NK-92 (cell line): ENCODE measurements around the gene MBTD1.
"Not testable (repeated sequence)": the region's sequence is repeated elsewhere in the genome, so short reads cannot be mapped to it uniquely, and the experiment has no call there.

Source experiments
- DNase-seq: peaks from one replicate; lab custom pipeline; 2025; ENCODE audit not compliant: unreplicated experiment; lab: John Stamatoyannopoulos, UW

The MBTD1 gene

GRCh38 chr17:51189628-51190027 lies 70.2 kb downstream of the MBTD1 start:
- DNase-seq, result no peak

DNA sequence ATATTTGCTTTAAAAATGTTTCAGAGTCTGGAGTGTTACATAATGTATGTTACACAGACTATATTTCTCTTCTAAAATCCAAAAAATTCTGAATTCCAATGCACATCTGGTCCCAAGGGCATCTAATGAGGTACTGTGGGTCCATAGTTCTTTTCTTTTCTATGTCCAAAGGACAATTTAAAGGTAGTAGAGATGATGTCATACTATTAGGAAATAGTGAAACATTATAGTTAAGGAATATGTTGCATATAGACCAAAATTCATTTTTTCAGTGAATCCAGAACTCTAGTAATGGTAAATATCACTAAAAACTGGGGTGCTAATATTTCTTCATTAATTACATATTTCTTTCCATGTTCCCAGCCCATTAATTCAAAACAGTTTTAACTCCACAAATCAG lies 70.7 kb downstream of the MBTD1 start:
- DNase-seq, result no peak

DNA sequence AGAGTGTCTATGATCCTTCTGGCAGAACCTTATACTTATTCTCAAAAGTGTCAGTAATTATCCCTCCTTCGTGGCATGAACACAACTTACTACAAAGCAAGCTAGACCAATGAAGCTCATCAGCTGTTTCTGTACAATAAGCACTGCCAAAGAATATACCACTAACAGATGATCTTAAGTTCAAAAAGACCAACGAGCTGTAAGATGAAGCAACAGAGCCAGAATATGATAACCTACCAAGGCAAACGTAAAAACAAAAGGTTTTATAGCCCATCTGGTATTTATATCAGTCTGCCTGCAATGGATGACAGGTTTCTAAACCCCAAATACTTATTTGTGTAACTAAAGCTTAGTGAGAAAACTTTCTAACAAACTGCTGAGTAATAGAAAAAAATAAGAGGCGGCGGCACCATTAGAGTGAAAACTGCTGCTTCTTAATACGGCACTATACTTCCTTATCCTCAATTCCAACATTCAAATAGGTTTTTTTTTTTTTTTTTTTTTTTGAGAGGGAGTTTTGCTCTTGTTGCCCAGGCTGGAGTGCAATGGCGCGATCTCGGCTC lies 71.5 kb downstream of the MBTD1 start:
- no peak for DNase-seq

GRCh38 chr17:51185763-51186332 lies 74.0 kb downstream of the MBTD1 start:
- no peak for DNase-seq

DNA sequence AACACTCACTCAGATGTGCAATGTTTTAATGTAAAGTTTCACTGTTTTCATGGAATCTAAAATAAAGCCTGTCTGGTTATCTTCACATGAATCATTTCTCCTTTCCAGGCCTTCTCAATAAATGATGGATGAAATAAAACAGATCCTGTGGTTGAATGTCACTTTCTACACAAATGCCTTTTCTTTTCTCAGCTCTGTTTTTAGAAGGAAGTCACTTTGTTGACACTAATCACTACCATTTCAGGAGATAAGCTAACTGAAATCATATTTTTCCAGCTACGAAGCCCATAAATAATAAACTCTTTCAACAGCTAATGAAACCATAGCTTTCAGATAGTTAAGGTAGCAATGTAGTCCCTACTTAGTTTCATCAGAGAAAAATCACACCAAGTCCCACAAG lies 75.7 kb downstream of the MBTD1 start:
- DNase-seq, result no peak

GRCh38 chr17:51180486-51180885 lies 79.4 kb downstream of the MBTD1 start:
- no peak for DNase-seq

DNA sequence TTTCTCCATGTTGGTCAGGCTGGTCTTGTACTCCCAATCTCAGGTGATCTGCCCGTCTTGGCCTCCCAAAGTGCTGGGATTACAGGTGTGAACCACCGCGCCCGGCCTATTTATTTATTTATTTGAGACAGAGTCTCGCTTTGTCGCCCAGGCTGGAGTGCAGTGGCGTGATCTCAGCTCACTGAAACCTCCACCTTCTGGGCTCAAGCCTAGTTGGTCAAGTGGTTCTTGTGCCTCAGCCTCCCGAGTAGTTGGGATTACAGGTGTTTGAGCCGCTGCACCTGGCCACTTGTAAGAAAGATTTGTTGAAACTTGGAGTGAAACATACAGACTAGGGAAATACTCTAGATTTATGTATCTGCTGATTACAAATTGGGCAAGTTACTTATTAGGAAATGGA lies 87.8 kb downstream of the MBTD1 start:
- DNase-seq, result not testable (repeated sequence)

- no peak for DNase-seq
These were observed 89.1 kb downstream of the MBTD1 start for GRCh38 chr17:51170736-51171135.

DNA sequence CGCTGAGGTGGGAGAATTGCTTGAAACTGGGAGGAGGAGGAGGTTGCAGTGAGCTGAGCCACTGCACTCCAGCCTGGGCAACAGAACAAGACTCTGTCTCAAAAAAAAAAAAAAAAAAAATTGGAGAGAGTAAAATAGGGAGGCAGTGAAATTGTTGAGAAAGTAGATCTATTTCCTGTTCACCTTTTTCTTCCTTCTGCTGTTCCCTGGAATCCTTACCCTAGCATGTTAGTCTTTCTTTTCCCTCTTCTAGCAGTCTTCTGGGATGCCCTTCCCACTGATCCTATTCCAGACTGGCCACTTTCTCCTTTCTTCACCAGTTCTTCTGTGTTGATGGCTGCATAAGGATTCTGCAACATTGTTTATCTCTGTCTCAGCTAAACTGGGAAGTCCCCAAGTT lies 90.5 kb downstream of the MBTD1 start:
- DNase-seq, result no peak

GRCh38 chr17:51166987-51167931 lies 92.6 kb downstream of the MBTD1 start:
- DNase-seq, result no peak

DNA sequence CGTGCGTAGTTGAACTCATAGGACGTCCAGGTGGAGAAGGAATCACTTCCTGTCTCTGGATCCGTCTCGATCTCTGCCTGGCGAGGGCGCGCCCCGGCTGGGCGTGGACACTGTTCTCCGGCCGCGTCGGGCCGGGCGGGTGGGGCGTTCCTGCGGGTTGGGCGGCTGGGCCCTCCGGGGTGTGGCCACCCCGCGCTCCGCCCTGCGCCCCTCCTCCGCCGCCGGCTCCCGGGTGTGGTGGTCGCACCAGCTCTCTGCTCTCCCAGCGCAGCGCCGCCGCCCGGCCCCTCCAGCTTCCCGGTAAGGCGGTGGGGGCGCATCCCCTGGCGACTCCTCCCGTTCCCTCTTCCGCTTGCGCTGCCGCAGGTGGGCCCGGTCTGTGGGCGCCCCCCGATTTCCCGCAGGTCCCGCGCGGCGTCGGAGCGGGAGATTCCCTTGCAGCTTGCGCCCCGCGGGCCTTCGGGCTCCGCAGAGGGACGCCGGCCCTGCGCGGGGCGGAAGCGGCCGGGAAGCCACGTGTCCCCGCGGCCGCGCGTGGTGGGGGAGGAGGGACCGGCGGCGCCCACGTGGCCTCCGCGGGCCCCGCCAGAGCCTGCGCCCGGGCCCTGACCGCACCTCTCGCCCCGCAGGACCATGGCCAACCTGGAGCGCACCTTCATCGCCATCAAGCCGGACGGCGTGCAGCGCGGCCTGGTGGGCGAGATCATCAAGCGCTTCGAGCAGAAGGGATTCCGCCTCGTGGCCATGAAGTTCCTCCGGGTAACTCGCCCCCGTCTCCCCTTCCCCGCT lies 93.5 kb downstream of the MBTD1 start, which contains the start of gene NME2:
Gene NME2, plus strand, starts transcription at position 214 of the 789 bp plus-strand sequence. Its CDS starts 420 bp downstream, at position 634.
- no peak for DNase-seq

DNA sequence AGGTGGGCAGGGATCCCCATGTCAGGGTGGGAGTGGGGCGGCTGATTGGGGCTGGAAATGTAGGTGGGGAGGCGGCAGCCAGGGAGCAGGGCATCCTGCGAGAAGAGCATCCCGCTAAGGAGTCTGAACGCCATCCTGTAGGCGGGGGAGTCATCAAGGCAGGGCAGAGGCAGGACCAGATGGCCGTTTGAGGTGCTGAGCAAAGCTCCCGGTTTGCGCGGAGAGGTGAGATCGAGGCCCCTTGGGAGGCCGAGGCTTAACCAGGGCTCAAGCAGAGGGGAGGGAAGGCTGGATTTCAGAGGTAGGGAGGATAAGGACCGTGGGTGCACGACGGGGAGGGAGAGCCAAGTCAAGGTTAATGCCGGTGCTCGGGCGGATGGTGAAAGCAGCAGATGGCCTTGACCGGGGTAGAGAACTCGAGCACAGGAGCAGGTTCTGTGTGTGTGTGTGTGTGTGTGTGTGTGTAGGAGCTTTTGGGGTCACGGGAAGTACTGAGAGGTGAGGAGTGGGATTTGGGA lies 94.1 kb downstream of the MBTD1 start:
- DNase-seq, result no peak

DNA sequence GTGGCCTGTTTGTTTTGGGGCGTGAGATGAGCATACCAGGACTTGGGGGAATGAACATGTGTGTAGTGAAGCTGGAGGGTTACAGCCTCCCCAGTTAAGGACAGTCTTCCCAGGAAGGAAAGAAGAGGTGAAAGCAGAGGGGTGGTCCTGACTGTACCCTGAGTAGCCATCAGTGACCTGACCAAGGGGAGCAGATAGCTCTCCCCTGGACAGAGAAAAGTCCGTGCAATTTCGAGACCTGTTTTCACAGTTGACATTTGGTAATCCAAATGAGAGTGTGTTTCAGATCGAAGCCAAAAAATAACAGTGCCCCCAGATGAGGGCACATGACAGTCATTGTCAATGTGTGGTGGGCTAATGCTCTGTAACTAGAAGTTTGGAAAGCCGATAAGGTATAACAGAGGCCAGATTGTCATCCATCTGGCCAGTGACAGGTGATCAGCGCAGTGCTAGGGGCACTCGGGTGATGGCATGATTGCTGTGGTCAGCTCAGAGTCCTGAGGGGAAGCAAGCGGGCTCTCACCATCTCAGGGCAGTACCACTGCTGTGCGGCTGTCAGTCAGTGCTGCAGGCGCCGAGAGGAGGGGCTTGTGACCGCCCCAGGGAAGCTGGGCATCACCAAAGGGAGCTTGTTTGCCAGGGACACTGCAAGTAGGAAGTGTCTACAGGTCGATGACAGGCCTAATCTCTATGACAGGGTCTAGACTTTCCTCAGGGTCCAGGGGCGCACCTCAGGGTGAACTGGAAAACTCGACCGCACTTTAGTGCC lies 94.8 kb downstream of the MBTD1 start:
- DNase-seq, result no peak

- no peak for DNase-seq
These were observed 98.3 kb downstream of the MBTD1 start for GRCh38 chr17:51161541-51161940.

DNA sequence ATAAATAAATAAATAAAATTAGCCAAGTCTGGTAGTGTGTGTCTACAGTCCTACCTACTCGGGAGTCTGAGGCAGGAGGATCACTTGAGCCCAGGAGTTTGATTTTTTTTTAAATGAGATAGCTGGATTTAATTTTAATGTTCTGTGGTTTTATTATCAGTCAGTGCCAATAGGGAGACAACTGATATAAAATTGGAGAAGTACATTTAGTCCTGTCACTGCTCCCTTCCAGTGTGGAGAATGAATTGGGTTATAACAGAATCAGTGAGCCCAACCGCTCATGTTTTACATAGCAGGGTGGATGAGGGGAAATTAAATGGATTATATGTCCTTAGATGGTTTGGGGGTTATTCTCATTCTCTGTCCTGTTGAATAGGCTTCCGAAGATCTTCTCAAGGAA lies 100.2 kb downstream of the MBTD1 start:
- no peak for DNase-seq

- no peak for DNase-seq
These were observed 104.4 kb downstream of the MBTD1 start for GRCh38 chr17:51155416-51155815.

- no peak for DNase-seq
These were observed 105.7 kb downstream of the MBTD1 start for GRCh38 chr17:51154176-51154575.

GRCh38 chr17:51153210-51154072 lies 106.4 kb downstream of the MBTD1 start, which contains the start of gene NME1:
Gene NME1, plus strand, starts transcription at chr17:51153559. Its CDS starts 2,096 bp downstream, at chr17:51155655.
- DNase-seq, result peak; percentile 80

DNA sequence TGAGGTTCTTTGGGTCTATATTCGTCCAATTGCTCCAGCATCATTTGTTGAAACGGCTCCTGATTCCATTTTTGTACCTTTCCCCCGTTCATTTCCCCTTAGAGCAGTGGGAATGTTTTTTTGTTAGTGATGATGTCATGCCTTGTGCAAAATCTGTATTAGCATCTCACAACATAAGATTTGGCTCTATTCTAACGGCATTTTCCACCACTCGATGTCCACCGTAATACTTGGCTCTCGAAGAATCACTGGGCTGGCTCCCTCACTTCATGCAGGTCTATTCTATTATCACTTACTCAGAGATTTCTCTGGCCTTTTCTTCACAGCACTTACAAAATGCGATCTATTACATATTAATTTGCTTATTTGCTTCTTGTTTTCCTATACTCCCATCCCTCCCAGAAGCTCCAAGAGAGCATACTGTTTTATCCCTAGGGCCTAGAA lies 107.1 kb downstream of the MBTD1 start:
- no peak for DNase-seq
